HG03060 (cell line): ENCODE measurements around the gene YRDC.
"Not testable (repeated sequence)": the region's sequence is repeated elsewhere in the genome, so short reads cannot be mapped to it uniquely, and the experiment has no call there.

Source experiments
- ATAC-seq: cut with Tn5 transposase; IDR thresholded peaks from one replicate; pipeline ENCODE4 v1.9.1; 2021; ENCODE audit warnings: low read depth, moderate number of reproducible peaks; ENCODE audit not compliant: unreplicated experiment

The YRDC gene

DNA sequence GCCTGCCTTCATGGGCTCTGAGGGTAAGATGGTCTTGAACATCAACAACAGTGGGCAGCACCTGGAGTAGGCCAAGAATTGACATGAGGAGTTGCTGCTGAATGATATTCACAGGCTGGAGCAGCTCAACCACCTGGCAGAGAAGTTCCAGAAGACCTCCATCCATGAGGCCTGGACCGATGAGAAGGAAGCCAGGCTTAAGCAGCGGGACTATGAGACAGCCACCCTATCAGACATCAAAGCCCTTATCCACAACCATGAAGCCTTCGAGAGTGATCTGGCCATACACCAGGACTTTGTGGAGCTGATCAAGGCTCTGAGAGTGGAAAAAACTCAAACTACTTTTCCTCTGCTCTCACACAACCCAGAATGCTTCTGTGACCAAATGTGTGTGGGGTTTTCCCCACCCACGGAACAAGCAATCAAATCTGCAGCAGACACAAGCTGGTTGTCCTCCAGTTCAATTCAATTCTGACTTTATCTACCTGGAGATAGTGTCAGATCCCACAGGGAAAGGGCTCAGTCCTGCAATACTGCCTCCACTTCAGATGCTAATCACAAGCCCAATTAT is 31.0 kb downstream of the YRDC start:
- no peak for ATAC-seq

DNA sequence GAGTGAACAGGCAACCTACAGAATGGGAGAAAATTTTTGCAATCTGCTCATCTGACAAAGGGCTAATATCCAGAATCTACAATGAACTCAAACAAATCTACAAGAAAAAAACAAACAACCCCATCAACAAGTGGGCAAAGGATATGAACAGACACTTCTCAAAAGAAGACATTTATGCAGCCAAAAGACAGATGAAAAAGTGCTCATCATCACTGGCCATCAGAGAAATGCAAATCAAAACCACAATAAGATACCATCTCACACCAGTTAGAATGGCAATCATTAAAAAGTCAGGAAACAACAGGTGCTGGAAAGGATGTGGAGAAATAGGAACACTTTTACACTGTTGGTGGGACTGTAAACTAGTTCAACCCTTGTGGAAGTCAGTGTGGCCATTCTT is 36.6 kb downstream of the YRDC start:
- ATAC-seq = not testable (repeated sequence)

DNA sequence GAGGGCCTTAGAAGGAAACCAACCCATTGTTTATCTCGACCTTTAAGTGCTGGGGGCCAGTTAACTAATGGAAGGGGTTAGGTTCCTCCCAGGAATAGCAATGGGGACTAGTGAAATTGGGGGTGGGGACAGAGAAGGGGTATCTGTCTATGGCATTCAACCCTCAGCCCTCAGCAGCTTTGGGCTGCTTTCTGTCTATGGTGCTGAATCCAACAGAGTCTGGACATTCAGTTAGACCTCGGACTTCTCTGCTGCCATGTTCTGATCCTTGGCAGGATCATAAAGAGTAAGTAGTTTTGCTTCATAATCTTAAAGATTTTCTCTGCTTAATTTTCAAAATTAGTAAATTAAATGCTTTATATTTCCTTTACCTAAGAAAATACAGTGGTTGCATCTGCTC is 40.5 kb downstream of the YRDC start:
- ATAC-seq = no peak

DNA sequence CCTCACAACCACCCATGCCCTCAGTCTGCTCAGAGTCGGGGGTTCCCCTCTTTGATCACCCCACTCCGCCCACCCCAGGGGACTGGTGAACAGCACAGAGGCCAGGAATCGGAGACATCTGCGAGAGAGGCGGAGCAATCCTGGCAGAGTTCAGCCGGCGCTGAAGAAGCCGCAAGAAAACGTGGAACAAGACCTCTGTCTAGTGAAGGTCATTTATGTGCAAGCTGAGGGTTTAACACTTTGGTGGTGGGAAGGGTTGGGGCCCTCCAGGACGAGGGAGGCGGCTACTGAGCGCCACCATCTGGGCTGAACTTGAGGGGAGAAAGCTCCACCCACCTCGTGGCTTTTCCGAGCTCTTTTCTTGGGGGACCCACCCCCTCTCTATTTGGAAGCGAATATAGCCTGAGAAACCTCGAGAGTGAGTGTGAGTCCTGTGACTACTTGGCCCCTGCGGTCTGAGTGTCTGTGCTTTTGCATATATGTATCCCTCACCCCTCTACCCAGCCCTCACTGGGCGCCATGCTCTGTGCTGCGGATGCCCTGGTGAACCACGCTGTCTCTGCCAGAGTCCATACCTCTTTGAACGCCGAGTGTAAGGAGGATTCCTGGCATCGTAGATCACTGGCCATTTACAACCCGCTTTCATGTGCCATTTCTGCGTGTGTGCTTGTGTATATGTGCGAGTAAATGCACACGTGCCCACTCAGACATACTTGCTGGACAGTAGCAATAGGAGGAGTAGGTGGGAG is 41.9 kb downstream of the YRDC start:
- no peak for ATAC-seq

DNA sequence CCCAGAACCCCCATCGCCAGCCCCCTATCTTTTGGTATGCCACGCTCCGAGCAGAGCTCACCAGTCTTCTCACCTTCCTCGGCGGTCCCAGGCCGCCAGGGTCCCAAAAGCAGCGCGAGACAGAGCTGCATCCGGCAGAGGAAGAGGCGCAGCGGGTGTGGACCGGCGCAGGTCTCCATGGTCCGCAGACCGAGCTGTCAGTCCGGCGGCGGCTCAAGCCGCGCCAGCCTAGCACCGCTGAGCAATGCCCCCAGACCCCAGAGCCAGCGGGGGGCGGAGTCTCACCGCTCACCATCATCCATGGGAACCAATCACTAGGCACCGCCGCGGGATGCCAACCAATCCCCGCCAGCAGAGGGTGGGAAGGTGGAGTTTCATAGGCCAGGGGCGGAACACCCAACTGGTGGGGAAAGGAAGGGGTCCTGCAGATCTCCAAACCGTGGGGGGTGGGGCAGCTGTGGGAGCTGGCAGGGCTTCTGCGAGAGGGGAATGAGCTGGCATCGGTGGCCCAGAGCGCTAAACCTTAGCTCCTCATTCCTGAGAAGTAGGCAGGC is 43.0 kb downstream of the YRDC start, which contains the start of gene EPHA10:
TSS of gene EPHA10 (minus strand) at position 233 of the 554 bp plus-strand sequence. CDS start at position 179, 54 bp downstream.
- no peak for ATAC-seq

DNA sequence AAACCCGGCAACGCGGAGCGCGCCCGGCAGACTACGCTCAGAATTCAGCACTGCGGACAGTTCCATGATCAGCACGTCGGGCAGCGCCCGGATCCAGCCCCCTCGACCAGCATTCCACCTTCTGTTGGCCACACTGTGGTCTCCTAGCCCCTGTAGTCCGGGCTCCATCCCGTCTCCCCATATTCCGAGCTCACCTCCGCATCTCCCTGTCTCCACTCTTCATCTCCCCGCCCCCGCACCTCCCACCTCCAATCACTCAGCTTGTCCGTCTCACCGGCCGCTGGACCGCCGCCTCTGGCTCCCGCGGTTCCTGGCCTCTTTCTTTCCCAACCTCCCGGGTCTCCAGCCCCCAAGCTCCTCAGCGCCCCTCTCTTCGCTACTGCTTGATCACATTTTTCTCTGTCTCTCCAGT is 43.6 kb downstream of the YRDC start:
- ATAC-seq = no peak

DNA sequence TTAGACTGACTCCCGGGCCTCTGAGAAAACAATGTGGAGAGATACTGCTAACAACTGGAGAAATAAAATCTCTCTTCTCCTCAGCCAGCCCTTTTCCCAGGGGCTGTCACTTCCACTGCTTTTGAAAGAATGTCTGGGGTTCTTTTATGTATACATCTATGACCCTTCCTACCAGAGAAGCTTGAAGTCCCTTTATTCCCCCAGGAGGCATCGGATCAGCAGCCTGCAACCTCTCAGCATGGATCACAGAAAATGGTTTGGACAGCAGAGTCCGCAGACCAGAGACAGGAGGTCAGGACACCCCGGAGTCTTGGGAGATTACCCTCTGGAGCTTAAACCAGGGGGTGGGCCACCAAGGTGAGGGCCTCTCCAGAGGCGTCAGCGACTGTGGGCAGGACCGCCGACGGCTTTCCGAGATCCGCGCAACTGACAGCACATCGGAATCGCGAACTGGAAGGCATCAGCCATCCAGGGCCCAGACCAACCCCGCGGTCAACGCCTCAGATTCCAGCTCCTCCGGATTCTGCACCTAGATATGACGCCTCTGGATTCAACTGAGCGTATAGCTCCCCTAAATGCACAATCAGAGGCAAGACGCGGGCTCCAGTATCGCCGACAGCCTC is 44.1 kb downstream of the YRDC start:
- no peak for ATAC-seq

DNA sequence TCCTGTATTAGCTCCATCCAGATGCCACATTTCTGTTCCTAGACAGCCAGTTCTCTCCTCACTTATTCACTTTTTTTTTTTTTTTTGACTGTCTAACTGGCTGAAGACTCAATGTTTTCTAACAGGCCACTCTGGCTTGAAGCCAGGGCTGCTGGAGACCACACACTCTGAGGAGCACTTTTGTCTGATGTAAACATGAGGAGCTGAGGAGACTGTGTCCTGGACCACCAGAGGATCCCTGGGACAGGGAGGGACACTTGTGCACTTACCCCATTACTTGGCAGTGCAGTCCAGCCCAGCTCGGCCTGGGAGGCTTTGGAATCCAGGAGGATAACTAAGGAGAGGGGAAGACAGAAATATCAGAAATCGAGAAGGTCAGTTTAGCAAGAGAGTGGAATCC is 45.5 kb downstream of the YRDC start:
- no peak for ATAC-seq

DNA sequence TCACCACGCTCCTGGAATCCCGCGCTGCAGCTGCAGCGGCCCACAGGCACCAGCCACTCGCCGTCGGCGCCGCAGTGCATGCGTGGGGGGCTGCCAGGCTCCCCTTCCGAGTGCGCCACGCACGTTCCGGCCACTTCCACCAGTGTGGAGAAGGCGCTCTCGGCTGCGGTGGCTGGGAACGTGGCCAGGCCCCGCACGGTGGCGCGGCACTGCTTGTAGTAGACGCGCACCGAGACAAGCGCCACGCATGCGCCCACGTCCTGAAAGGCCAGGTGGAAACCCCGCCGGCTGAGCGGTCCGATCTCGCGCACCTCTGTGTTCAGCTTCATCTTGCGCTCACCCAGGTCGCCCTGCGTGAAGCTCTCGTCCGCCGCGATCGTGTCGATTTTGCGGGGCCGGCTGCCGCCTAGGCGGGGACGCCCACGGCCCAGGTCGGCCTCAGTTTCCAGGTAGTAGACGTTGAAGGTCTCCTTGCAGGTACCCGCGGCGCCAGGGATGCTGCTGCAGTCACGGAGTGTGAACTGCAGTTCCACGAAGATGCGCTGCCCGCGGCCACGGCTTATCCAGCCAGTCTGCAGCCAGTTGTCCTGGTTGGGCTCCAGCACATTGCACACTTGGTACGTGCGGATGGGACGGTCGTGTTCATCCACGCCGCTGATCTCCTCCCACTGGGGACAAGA is 46.5 kb downstream of the YRDC start:
- no peak for ATAC-seq

DNA sequence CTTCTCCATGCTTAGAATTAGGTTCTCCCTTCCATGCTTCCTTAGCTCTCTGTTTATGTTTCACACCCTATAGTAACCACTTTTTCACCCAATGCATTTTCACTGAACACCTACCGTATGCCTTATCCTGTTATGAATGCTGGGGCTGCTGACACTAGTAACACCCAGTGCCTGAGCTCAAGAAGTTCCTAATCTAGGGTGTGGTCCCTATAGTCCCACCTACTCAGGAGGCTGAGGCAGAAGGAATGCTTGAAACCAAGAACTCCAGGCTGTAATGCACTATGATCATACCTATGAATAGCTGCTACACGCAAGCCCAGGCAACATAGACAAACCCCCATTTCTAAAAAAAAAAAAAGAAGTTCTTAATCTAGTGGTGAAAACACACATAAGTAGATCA is 48.6 kb downstream of the YRDC start:
- ATAC-seq = no peak

DNA sequence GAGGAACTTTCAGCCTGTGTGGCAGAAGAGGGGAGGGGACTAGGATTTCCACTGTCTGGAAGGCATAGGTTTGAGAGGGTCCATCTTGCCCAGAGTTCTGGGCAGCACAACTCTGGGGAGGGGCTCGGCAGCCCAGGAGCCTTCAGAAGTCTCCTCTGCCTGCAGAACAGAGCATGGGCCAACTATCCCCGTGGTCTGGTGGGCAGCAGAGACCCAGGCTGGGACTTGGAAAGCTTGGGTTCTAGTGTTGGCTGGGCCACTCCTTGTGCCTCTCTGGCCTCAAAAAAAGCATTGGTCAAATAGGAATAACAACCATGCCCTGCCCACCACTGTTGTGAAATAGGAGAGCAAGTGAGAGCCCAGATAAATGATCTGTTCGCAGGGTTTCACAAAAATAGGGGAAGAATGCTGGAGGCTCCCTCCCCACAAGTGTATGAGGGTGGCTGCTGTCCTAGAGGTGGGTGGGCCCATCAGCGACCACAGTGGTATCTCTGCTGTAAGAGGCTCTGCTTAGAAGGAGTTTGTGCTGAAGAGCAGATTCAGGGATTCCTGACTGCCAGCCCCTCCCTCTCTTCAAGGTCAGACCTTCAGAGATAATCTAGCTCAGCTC is 52.0 kb downstream of the YRDC start:
- no peak for ATAC-seq

DNA sequence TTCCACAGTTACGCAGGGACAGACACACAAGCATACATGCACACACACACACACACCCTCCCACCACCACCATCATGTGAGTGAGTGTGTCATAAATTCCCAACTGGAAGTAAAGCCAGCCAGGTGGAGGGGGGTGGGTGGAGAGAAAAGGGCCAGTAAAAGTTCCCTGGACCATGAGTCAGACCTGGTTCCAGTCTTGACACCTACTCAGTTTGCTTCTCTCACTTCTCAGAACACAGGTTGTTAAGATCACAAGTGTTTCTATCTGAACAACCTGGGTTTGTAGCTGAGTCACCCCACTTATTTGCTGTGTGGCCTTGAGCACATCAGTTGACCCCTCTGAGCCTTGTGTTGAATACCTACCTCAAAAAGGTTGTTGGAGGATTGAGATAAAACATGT is 52.7 kb downstream of the YRDC start:
- no peak for ATAC-seq

DNA sequence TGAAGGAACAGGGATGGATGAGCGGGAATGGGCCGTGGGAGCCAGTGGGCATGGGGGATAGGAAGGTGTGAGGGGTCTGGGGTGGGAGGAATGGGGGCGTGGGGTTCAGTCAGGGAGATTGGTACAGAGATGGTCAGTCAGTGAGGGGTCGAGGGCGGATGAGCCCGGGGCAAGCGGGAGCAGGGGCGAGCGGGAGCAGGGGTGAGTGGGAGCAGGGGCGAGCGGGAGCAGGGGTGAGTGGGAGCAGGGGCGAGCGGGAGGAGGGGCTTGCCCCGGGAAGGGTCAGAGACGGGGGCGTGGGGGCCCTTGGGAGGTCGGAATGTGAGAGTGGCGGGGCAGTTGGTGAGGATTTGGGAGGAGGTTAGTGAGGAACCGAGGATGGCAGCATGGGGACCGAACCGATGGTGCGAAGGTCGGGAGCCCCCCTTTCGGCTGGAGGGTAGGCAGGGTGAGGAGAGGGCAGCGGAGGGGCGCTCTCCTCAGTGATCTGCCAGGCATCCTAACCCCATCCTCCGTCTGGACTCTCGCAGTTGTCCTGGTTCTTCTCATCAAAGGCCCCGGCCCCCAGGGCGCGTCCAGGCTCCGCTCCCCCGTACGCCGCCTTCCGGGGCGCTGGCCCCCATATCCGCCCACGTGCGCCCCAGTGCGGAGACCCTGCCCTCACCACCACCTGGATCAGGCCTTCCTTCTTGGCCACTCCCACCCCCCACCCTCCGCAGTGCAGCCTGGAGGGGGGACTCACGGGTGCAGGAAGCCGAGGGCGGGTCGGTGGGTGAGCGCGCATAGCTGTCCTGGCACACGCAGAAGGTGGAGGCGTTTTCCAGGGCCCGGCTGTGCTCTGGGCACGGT is 54.3 kb downstream of the YRDC start:
- ATAC-seq = no peak
